Neural crest cell (in vitro differentiated cells): ENCODE results near the gene PLXNB2. TPM values are rescaled to one million over a fixed set of nuclear protein-coding genes. Genes with fewer than 3 reads are reported as not detected.

Source experiments
- DNase-seq: peaks from one replicate; pipeline ENCODE4 v3.0.0; 2021; ENCODE audit warnings: low read depth, mixed read lengths, low spot score
- H3K27ac Mint-ChIP-seq: one replicate; pipeline ENCODE4 v1.8.0; 2021; ENCODE audit warnings: mild to moderate bottlenecking, mixed read lengths; ENCODE audit not compliant: unreplicated experiment
- H3K27me3 Mint-ChIP-seq: 2 replicates; pipeline ENCODE4 v1.8.0; 2021; ENCODE audit warnings: low read depth, mild to moderate bottlenecking, mixed read lengths
- H3K36me3 Mint-ChIP-seq: 2 replicates; pipeline ENCODE4 v1.8.0; 2021; ENCODE audit warnings: low read depth, mild to moderate bottlenecking, mixed read lengths
- H3K4me1 Mint-ChIP-seq: 2 replicates; pipeline ENCODE4 v1.8.0; 2021; ENCODE audit warnings: mixed read lengths
- H3K4me3 Mint-ChIP-seq: one replicate; pipeline ENCODE4 v1.8.0; 2021; ENCODE audit warnings: mild to moderate bottlenecking, mixed read lengths
- H3K9me3 Mint-ChIP-seq: 2 replicates; pipeline ENCODE4 v1.8.0; 2021; ENCODE audit warnings: mixed read lengths
- total RNA-seq: library from RNA; stranded (reverse); gene quantifications from 2 replicates; pipeline ENCODE4 v1.2.1, GENCODE V29; 2021
- TF ChIP-seq, protein P1 (sequence below): fragments of 200-600 bp; sonication (generic); conservative IDR thresholded peaks from 2 replicates; pipeline ENCODE4 v1.5.0; 2021; ENCODE audit warnings: antibody characterized with exemption, mild to moderate bottlenecking

The PLXNB2 gene
- total RNA-seq, 1 donor from 2014 or later, result 130 TPM

DNA sequence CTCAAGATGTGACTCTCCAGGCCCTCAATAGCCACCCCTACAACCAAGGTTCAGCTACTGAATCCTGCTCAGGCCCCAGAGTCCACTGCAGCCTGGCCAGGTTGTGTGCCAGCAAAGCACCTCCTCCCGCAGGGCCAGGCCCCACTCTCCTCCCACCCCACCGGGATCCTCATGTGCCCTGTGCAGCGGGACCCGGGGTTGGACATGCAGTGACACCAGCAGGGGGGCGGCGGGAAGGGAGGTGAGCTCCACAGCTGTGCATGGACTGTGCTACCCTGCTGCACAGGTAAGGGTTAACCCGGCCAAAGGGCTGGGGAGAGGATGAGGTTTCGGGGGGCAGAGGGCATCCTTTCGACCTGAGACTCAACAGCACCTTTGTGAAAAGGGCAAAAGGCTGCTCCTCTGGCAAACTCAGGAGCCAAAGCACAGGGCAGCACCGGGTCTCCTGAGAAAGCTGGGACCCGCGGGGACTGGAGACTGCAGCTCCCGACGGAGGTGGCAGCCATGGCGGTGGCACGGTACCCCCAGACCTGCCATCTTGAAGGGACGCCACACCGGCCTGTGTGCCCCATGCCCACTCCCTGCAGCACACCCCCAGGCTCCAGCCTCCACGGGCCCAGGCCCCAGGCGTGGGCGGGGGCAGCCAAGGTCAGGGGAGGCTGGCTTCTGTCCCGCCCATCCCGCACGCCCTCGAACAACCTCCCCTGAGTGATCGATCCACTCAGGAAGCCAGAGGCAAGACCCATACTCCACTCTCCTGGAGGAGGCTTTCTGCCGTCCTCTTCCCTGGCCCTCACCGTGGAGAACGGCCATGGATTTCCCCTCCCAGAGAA is 10.6 kb downstream of the PLXNB2 start:
- Mint-ChIP-seq H3K9me3 (no peaks in the 10 kb centered on the region), H3K4me3 (peak overlapping the region; percentile 8), H3K4me1 (peaks cover 19% of the 10 kb centered on the region), H3K27ac (no peak overlapping the region), H3K27me3 (peaks cover 3% of the 10 kb centered on the region), H3K36me3 (no peaks in the 10 kb centered on the region)
- TF ChIP-seq, protein P1, sequence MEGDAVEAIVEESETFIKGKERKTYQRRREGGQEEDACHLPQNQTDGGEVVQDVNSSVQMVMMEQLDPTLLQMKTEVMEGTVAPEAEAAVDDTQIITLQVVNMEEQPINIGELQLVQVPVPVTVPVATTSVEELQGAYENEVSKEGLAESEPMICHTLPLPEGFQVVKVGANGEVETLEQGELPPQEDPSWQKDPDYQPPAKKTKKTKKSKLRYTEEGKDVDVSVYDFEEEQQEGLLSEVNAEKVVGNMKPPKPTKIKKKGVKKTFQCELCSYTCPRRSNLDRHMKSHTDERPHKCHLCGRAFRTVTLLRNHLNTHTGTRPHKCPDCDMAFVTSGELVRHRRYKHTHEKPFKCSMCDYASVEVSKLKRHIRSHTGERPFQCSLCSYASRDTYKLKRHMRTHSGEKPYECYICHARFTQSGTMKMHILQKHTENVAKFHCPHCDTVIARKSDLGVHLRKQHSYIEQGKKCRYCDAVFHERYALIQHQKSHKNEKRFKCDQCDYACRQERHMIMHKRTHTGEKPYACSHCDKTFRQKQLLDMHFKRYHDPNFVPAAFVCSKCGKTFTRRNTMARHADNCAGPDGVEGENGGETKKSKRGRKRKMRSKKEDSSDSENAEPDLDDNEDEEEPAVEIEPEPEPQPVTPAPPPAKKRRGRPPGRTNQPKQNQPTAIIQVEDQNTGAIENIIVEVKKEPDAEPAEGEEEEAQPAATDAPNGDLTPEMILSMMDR, result no peak
- no peak for DNase-seq

DNA sequence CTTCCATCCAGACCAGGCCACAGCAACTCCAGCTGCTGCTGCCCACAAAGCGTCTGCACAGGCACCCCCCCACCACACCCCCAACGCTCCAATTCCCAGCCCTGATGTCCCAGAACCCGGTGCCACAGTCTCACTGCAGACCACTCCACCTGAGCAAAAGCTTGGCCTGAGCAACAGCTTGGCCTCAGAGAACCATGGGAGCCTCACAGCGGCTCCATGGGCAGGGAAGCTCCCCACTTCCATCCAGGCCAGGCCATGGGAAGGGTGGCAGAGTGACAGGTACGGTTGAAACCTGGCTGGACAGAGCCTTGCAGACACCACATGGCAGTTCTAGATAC is 13.2 kb downstream of the PLXNB2 start:
- TF ChIP-seq, protein P1, result no peak
- no peak overlapping the region for H3K27ac Mint-ChIP-seq
- no peaks in the 10 kb centered on the region for H3K27me3 Mint-ChIP-seq
- H3K4me1 Mint-ChIP-seq, result peaks cover 19% of the 10 kb centered on the region
- DNase-seq, result no peak
- H3K36me3 Mint-ChIP-seq, result no peaks in the 10 kb centered on the region
- no peak overlapping the region for H3K4me3 Mint-ChIP-seq
- no peaks in the 10 kb centered on the region for H3K9me3 Mint-ChIP-seq

DNA sequence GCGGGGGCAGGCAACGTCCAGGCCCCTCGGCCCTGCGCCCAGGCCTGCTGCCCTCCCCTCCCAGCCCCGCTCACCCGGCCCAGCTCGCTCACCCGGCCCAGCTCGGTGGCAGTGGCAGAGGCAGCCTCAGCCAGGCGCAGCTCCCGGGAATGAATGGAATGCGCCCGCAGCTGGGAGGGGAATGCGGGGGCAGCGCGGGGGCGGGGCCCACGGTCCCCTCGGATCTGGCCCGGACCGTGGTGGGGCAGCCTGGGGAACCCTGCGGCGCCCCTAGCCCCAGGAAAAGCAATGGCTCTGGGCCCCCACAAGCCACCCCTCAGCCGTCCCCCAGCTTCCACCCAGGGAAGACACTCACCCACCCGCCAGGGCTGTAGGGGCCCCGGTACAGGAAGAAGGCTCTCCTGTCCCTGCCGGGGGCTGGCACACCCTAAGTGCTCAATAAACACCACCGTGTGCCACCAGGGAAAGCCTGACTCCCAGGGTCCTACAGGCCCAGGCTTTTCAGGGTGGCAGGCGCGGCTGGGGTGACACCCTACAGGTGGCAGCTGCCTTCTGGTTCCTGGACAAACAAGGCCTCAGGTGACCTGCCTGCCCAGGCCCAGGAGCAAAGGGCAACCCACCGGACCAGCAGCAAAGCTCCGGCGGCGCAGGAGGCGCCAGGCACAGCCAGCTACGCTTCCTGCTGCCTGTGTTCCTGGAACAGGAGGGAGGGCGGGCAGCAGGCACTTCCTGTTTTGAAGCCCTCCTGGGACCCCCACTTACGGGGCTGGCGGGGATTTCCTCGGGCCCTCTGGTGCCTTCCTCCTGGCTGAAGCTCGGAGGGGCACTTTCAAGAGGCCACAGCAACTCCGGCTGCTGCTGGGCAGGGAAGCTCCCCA is 13.8 kb downstream of the PLXNB2 start:
- Mint-ChIP-seq H3K4me1 (peaks cover 19% of the 10 kb centered on the region), H3K27me3 (no peaks in the 10 kb centered on the region), H3K4me3 (no peak overlapping the region), H3K27ac (no peak overlapping the region), H3K9me3 (no peaks in the 10 kb centered on the region), H3K36me3 (no peaks in the 10 kb centered on the region)
- TF ChIP-seq, protein P1, result no peak
- DNase-seq, result no peak

DNA sequence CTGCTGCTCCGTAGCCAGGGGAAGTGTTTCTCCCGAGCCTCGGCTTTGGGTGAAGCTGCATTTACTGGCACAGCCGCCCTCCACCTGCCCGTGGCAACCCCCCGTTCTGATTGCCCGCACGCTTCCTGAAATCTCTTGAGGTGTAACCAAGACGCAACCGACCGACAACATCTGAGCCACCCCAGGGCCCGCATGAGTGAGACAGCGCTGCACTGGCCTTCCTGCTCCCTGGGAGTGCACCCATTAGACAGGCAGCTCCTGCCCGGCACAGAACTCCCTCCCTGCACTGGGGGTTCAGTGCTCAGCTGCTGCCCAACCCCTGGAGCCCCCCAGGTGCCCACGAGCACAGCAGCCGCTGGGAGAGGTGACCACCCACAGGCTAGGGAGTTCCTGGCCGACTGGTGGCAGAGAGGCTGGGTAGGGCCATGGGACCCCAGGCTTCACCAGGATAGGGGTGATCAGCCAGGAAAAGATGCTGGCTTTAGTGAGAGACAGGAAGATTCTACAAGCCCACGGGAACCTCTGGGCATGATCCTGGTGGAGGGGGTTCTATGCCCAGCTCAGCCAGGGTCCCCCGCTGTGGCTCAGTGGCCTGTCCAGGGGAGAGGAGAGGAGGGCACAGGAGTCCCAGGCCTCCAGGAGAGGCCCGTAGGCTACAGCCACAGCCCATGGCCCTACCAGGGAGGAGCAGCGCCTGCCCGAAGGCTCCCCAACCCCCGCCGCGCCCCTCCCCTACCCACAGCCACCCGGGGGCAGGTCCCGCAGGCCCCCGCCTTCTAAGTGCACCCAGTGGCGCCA is 14.6 kb downstream of the PLXNB2 start:
- TF ChIP-seq, protein P1, result no peak
- H3K36me3 Mint-ChIP-seq, result no peaks in the 10 kb centered on the region
- peaks cover 19% of the 10 kb centered on the region for H3K4me1 Mint-ChIP-seq
- H3K27me3 Mint-ChIP-seq, result no peaks in the 10 kb centered on the region
- no peaks in the 10 kb centered on the region for H3K9me3 Mint-ChIP-seq
- no peak for DNase-seq
- no peak overlapping the region for H3K27ac Mint-ChIP-seq
- no peak overlapping the region for H3K4me3 Mint-ChIP-seq

DNA sequence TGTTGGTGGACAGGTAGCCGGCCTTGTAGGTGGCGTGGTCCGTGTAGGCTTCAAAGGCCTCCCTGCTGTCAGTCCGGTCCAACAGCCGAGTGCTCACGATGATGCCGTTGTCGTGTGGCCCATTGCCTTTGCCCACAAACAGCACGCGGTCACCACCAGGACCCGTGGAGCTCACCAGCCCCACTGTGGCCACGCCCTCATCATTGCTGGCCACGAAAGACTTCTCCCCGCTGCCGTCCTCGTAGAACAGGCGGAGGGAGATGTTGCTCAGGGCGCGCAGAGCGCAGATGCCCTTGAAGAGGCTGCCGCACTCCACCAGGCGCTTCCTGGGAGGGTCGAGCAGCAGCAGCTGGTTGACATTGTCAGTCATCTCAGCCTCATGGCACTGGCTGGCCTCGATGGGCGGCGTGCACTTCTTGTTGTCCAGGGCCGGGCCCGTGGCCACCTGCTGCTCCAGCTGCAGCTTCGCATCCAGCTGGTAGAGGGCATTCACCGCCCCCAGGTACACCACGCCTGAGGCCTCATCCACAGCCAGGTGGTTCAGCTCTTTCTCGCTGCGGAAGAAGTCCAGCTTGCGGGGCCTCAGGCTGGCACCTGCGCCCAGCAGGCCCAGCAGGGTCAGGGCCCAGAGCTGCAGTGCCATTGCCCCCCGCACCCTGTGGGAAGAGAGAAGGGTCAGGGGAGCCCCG is 17.4 kb downstream of the PLXNB2 start:
- H3K27ac Mint-ChIP-seq, result no peak overlapping the region
- no peaks in the 10 kb centered on the region for H3K36me3 Mint-ChIP-seq
- H3K27me3 Mint-ChIP-seq, result no peaks in the 10 kb centered on the region
- no peak overlapping the region for H3K4me3 Mint-ChIP-seq
- DNase-seq, result no peak
- no peaks in the 10 kb centered on the region for H3K9me3 Mint-ChIP-seq
- peaks cover 10% of the 10 kb centered on the region for H3K4me1 Mint-ChIP-seq
- TF ChIP-seq, protein P1, result no peak
